AG04450 (cell line): ENCODE data around the gene TPSG1. TPM values are rescaled to one million over a fixed set of nuclear protein-coding genes. Genes with fewer than 3 reads are reported as not detected.

ENCODE experiments used
- CTCF ChIA-PET: fragments of 300-600, 350-600 bp; formaldehyde crosslinking; extraction: SDS; loops from one replicate; lab custom pipeline; 2022; ENCODE audit warnings: antibody characterized with exemption, inconsistent platforms; lab: Charles Lee
- POLR2A ChIA-PET: fragments of 350-600 bp; formaldehyde crosslinking; extraction: SDS; loops from one replicate; lab custom pipeline; 2021; ENCODE audit warnings: antibody characterized with exemption, inconsistent platforms; lab: Yijun Ruan, JAX
- DNase-seq: peaks from one replicate; pipeline ENCODE4 v3.0.0-alpha.2; 2011; ENCODE audit warnings: low read depth, low spot score
- H3K27ac ChIP-seq: one replicate; pipeline ENCODE4 v1.5.1; 2012; ENCODE audit warnings: low read depth, low read length, control low read depth
- H3K27me3 ChIP-seq: one replicate; pipeline ENCODE4 v1.6.0; 2012; ENCODE audit warnings: low read length; ENCODE audit not compliant: control insufficient read depth, insufficient read depth
- H3K4me3 ChIP-seq: 2 replicates; pipeline ENCODE4 v1.5.1; 2011; ENCODE audit warnings: mild to moderate bottlenecking, low read depth, low read length, control low read depth
- H3K9me3 ChIP-seq: 2 replicates; pipeline ENCODE4 v1.5.1; 2012; ENCODE audit warnings: low read length; ENCODE audit not compliant: control insufficient read depth, insufficient read depth
- polyA plus RNA-seq: library from polyadenylated mRNA; depleted of rRNA; stranded (reverse); fragments of >200 nt; gene quantifications from 2 replicates; pipeline ENCODE4 v1.2.3, GENCODE V29; 2011
- TF ChIP-seq, protein P1 (sequence below): IDR thresholded peaks from 2 replicates; pipeline ENCODE4 v1.5.1; 2011; ENCODE audit warnings: low read depth, low read length, control low read depth, inconsistent platforms

The TPSG1 gene
- polyA plus RNA-seq, 1 experiment: not detected

DNA sequence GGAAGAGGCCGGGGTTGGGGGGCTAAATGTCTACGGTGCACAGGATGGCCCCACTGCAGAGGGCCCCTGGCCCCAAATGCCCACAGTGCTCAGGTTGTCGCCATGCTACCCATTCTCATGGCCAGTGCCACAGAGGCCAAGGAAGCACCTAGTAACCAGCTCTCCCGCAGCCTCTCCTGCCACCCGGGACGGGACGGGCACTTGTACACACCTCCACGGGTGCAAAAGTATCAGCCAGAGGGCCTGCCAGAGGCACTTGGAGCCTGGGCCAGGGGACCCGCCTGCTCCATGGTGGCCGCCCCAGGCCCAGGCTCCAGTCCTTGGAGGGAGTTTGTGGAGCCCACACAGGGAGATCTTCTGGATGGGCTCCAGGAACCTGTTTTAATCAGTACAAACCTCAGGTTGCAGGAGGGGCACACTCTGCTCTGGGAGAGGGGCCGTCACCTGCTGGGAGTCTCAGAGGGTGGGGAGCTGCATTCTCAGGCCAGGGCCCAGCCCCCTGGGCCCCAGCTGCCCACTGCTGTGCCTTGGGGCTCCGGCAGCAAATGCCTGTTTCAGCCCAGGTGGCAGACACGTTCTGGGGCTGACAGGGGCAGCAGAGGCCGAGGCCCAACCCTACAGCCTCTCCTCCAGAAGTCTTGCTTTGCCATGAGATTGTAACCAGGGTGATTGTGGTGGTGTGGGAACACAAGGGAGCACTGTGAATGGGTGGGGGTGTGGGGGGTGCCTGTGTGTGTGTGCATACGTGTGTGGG is 38.7 kb upstream of the TPSG1 start:
- ChIA-PET CTCF (no interaction called here), POLR2A (no interaction called here)
- Histone ChIP-seq H3K27ac (no peak overlapping the region), H3K4me3 (no peak overlapping the region), H3K27me3 (peaks cover 40% of the 10 kb centered on the region), H3K9me3 (peaks cover 19% of the 10 kb centered on the region; the same call in 1 of the 2 replicates)
- TF ChIP-seq, protein P1, sequence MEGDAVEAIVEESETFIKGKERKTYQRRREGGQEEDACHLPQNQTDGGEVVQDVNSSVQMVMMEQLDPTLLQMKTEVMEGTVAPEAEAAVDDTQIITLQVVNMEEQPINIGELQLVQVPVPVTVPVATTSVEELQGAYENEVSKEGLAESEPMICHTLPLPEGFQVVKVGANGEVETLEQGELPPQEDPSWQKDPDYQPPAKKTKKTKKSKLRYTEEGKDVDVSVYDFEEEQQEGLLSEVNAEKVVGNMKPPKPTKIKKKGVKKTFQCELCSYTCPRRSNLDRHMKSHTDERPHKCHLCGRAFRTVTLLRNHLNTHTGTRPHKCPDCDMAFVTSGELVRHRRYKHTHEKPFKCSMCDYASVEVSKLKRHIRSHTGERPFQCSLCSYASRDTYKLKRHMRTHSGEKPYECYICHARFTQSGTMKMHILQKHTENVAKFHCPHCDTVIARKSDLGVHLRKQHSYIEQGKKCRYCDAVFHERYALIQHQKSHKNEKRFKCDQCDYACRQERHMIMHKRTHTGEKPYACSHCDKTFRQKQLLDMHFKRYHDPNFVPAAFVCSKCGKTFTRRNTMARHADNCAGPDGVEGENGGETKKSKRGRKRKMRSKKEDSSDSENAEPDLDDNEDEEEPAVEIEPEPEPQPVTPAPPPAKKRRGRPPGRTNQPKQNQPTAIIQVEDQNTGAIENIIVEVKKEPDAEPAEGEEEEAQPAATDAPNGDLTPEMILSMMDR: no peak
- DNase-seq: no peak

GRCh38 chr16:1262846-1263221 is 37.8 kb upstream of the TPSG1 start:
- DNase-seq: no peak
- ChIA-PET POLR2A (no interaction called here), CTCF (interaction anchor here (0.7 kb wide), 1 partner anchor 160 kb away, joined by 7 read pairs; no protein-coding TSS in a partner anchor)
- Histone ChIP-seq H3K27me3 (peaks cover 40% of the 10 kb centered on the region), H3K9me3 (peaks cover 19% of the 10 kb centered on the region; the same call in 1 of the 2 replicates), H3K27ac (no peak overlapping the region), H3K4me3 (no peak overlapping the region)
- TF ChIP-seq, protein P1: no peak

DNA sequence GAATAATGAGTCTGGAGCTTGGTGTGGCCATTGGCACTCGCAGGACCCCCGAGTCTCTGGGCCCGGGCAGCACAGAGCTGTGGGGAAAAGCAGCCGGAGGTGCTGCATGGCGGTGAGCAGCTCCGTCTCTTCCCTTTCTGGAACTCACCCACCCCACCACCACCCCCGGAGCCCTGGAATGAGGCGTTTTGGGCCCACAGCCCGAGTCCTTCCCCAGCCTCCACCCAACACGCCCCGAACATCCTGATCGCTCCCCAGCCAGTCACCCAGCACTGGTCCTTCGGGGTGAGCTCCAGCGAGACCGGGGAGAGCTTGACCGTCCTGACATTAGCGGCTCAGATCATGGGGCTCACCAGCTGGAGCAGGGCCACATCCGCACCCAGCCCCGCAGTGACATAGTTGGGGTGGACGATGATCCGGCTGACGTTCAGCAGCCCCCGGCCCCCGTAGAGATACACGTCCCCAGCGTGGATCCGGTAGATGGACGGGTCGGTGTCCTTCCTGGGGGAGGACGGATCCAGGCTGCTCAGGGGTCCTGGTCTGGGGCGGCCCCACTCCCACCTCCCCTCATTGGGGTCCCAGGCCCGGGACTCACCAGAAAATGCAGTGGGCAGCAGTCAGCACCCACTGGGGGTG is 37.3 kb upstream of the TPSG1 start:
- CTCF ChIA-PET: interaction anchor here (0.7 kb wide), 1 partner anchor 159 kb away, joined by 7 read pairs; no protein-coding TSS in a partner anchor
- POLR2A ChIA-PET: no interaction called here
- TF ChIP-seq, protein P1: no peak
- Histone ChIP-seq H3K4me3 (no peak overlapping the region), H3K27me3 (peaks cover 40% of the 10 kb centered on the region), H3K9me3 (peaks cover 19% of the 10 kb centered on the region; the same call in 1 of the 2 replicates), H3K27ac (no peak overlapping the region)
- DNase-seq: no peak

GRCh38 chr16:1261131-1261892 is 36.2 kb upstream of the TPSG1 start:
- H3K27me3 ChIP-seq: peaks cover 40% of the 10 kb centered on the region
- TF ChIP-seq, protein P1: no peak
- POLR2A ChIA-PET: no interaction called here

More at GRCh38 chr16:1261131-1261892, 36.2 kb upstream of the TPSG1 start:
- H3K9me3 ChIP-seq: peaks cover 19% of the 10 kb centered on the region; the same call in 1 of the 2 replicates
- no peak overlapping the region for H3K27ac ChIP-seq
- no peak for DNase-seq
- H3K4me3 ChIP-seq: no peak overlapping the region
- CTCF ChIA-PET: no interaction called here
